ENCODE data around the gene ZNF497.
A peak's percentile ranks its signal among the peaks of the same experiment; 100 is the strongest.
"Not testable (repeated sequence)": the region's sequence is repeated elsewhere in the genome, so short reads cannot be mapped to it uniquely, and the experiment has no call there.

ZNF497 gene

DNA sequence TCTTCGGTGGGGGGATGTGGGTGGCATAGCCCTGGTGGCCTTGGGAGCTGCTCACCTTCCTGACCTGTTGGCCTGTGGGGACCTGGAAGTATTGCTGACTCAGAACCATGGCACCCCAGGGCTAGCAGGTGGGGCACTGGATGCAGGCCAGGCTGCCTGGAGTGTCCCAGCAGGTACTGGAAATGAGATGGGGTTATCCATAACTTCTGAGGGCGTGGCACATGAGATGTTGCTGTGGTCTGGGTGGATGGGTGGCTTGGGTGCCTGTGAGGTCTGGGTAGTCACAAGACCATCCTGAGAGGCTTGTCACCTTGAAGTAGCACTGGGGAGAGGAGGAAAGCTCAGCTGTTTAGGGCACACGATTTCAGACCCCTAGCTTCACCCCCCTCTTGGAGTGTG lies 32.3 kb upstream of the ZNF497 start:
- DNase-seq (ENCODE audit: low read depth): no peak

DNA sequence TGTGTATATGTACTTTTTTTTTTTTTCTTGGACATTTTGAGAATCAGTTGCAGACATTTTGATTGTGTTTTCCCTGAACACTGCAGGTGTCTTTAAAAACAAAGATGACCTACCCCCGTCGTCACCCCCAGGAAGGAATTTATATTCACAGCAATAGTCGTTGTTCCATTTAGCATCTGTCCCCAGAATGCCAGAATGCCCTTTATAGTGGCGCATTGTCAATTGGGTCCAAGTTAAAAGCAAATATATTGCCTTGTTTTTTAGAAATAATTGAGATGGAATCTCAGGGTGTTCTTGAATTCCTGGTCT lies 31.1 kb upstream of the ZNF497 start:
- no peak for DNase-seq (ENCODE audit: low read depth)

DNA sequence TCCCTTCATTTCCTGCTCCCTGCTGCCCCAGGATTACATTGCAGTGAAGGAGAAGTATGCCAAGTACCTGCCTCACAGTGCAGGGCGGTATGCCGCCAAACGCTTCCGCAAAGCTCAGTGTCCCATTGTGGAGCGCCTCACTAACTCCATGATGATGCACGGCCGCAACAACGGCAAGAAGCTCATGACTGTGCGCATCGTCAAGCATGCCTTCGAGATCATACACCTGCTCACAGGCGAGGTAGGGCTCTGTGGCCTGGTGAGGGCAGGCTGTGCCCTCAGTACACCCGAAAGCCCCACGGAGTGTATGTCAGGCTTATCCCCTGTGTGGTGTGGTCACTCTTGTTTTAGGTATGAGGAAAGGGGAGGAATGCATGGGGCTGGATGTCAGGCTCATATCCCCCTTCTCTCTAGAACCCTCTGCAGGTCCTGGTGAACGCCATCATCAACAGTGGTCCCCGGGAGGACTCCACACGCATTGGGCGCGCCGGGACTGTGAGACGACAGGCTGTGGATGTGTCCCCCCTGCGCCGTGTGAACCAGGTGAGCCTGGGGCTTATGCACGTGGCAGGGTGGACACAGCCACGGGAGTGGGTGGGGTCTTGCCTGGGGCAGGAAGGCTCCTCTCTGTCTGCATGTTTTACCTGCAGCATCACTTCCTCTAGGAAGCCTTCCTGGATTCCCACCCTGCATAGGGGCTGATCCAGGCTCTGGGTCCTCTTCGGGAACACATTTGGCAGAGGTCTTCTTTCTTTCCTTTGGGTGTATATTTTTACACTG lies 30.6 kb upstream of the ZNF497 start:
- no peak for DNase-seq (ENCODE audit: low read depth)

DNA sequence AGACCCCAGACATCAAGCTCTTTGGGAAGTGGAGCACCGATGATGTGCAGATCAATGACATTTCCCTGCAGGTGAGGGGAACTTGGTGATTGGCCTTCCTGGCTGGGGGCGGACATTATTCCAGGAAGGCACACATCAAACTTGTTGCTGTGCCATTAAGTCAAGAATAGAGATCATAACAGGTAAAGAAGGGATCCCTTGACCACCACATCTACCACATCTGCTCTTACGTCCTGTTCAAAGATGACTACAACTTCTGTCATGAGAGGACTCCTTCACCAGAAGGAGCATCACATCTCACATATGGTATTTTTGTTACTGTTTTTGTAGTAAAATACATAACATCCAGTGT lies 25.6 kb upstream of the ZNF497 start:
- DNase-seq (ENCODE audit: low read depth): no peak

DNA sequence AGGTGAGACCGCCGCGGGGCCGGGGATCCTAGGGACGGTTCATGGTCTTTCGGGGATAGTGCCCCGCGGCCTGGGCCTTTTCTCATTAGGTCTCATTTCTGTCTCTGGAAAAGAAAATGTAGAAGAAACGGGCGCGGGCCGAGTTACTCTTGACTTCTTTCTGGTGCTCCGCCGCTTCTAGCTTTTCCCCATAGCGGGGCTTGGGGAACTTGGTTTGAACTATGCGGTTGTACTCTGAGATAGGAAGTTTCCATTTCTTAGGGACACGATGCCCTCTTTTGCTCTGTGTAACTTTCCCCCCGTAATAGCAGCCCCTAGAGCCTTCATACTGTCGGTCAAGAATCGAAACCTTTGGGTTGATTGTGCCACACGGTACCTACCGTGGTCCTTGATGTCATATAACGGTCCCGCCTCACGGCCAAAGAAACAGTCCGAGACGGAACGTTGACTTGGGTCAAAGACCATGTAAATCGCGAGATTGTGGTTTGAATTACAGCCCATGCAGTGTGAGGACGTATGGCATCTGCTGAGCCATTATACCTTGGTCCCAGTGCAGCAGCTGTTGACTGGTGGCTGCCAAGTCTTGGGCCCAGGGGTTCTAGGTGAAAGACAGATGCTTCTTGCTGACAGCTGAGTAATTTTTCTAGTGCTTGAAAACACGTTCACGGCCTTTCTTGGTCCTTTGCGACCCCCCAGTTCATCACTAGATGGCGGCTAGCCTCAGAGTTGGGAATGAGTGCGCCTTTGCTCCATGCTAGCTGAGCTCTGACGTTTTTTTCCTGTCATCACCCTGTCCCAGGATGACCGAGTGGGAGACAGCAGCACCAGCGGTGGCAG lies 25.0 kb upstream of the ZNF497 start:
- DNase-seq (ENCODE audit: low read depth): no peak

DNA sequence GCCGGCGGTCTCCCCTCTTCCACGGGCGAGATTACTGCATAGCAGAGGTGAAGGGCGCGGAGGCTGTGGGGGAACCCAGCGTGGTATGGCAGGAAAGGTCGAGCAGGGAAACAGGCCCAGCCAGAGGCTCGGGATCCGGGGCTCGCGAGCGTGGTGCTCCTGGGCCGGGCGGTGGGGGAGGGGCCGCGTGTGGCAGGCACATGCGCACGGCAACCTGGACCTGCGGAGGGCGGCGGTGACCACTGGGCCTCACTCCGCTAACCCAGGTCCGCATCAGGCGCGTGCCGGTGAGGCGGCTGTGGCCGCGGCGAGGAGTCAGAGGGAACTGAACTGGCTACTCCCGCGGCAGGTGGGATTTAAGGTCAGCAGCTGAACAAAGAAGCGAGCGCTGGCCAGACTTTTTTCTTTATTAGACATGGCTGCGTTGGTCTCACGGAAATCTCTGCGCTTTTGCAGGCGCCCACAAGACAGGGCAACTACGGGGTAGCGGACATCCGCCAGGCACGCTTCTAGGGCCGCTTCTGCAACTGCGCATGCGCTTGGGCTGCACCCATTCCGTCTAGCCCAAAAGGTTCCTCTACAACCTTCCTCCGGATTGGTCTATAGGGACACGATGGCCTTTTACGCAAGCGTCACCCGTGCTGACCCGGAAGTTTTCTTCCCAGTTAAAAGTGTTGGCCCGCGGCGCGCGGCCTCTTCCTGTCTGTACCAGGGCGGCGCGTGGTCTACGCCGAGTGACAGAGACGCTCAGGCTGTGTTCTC lies 24.2 kb upstream of the ZNF497 start, which contains the start of gene RPS5:
TSS of gene RPS5 (plus strand) at position 694 of the 762 bp plus-strand sequence. CDS start 869 bp downstream, outside the sequence.
- DNase-seq (ENCODE audit: low read depth): peak; percentile 89

DNA sequence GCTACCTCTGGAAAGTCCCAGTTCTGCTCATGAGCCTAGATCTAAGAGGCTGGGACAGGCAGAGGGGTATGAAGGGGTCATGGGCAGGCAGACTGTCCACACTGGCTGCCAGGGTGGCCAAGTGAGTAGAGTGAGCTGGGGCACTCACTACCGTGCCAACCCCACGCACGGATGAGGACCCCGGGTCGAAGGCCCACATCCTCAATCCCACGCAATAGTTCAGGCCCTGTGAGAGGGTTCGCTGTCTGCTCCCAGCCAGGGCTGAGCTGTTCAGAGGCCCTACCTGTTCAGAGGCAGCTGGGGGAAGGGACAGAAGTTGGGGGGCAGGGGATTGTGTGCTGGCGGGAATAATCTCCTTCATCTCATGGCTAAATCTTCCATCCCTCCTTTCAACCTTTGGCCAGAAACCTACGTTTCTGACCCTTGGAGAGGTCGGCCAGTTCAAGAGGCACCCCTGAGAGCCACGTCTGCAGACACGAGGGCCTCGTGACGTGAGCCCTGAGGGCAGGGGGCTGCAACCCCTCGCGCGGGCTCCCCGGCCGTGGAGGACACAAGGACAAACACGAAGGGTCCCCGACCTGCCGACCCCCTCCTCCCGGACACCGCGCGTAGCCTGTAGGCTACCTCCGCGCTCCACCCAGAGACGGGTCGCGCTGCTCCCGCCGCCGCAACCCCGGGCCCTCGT lies 23.5 kb upstream of the ZNF497 start:
- no peak for DNase-seq (ENCODE audit: low read depth)

DNA sequence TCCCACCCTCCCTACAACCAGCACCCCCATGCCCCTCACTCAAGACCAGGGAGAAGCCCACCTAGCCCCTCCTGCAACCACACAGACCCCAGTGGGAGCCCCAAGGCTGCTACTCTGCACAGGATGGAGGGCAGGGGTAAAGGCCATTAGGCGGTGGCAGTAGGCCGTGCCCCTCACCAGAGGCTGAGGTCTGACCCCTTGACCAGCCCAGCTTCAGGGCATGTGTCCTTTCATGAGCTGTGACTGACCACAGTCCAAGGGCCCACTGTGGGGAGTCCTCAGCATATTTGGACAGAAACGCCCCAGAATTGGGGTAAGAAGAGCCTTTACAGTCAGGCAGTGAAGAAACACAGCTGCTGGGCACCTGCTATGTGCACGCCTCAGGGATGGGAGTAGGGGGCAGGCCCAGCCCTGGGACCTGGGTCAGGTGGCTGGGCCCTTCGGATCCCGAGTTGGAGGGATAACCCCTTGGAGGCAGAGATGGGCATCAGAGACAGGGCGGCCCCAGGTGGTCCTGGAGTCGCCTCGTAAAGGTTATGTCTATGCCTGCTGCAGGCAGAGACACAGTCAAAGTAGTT lies 22.9 kb upstream of the ZNF497 start:
- no peak for DNase-seq (ENCODE audit: low read depth)

DNA sequence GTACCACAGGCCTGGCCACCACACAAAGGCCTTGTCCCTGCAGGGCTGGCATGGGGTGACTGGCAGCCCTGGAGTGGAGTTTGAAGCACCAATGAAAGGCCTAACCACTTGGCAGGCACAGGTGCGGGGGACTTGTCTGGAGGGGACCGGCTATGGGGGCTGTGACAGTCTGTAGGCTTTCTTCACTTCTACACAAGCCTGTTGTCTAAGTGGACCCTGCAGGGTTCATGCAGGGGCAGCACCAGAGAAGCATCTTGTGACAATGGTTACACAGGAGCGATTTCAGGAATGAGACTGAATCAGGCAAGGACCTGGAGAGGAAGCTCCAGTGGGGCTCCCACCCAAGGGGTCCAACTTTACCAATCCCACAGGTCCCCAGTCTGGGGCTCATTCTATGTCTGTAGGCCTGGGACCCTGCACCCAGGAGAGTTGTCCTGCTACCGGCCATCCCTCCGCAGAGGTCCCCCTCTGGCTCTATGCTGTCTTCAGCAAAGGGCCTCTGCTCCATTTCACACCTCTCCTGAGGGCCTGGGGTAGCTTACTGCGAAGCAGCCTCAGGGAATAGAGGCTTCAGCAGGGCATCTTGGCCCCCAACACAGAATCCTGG lies 20.5 kb upstream of the ZNF497 start:
- DNase-seq (ENCODE audit: low read depth): no peak

DNA sequence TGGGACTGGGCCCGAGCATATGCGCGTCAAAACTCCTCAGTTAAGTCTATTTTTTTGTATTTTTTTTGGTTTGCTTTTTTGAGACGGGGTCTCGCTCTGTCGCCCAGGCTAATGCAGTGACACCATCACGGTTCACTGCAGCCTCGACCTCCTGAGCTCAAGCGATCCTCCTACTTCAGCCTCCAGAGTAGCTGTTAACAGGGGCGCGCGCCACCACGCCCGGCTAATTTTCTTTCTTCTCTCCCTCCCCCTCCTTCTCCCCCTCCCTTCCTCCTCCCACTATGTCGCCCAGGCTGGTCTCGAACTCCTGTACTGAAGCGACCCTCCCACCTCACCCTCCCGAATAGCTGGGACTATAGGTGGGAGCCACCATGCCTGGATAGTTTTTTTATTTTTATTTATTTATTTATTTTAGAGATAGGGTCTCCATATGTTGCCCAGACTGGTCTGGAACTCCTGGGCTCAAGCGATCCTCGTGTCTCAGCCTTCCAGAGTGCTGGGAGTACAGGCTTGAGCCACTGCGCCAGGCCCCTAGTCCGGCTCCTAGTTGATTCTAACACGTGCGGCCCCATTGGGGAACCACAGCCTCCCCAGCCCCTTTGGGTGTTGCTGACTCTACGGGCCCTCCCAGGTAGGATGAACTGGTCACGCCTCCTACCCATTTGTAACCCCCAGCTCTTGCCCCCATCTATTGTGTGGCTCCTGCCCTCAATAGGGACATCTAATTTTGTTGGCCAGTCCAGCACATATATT lies 19.1 kb upstream of the ZNF497 start:
- DNase-seq (ENCODE audit: low read depth): no peak

DNA sequence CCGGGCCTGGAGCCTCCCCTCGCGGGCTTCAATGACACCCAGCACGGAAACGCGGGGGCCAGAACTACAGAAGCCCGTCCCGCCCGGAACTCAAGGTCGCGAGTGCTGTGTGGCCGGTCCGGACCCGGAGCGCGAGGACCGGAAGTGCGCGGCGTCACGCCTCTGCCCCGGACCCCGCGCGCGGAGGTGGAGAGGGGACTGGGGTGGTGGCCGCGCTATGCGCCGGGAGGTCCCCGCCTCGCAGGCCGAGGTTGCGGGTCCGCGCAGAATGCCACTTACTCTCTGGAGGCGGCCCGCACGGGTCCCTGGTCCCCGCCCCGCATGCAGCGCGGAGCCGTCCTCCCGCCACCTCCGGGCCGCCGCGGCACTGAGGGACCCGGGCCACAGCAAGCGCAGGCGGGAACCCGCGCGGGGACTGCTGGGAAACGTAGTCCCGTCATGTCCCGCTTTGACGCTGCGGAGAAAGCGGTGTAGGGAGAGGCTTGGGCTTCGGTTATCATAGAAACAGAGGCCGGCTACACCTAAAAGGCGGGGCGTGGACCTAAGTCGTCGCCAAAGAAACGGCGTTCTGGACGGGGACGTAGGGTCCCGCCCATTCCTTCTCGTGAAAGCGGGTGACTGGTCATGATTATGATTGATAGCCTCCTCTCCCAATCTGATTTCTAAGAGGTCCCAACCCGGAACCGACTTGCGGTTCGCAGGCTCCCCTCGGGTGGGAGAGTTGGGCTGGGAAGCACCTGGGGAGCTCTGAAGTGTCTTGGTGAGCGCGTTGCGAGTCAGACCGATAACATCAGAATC lies 18.3 kb upstream of the ZNF497 start, which contains the start of gene ZNF837:
TSS of gene ZNF837 (minus strand) at position 369 of the 798 bp plus-strand sequence. CDS start 11,698 bp downstream, outside the sequence.
- DNase-seq (ENCODE audit: low read depth): peak; percentile 90

DNA sequence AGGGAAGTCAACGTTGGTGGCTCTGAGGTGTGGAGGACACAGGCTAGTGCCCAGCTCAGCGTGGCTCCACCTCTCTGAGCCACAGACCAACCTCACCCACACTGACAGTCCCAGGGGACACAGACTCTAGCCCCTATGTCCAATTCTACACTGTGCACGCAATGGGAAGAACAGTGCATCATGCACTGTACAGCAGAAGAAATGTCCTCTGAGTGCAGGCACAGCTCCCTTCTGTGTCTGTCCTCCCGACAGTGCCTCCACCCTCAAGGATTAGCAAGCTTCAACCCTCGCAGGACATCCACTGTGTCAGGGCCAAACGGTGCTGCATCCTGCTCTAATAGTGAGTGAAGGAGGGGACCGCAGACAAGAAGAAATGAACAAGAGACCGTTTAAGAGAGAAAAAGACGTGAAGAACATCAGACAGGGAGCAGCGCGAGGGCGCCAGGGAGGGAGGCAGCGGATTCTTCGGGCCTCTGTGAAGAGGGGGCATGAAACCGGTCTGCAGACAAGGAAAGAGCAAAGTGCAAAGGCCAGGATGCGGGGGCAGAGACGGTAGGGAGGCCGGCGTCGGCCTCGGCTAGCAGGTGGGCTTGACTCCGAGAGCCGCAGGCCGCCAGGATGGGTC lies 17.6 kb upstream of the ZNF497 start:
- DNase-seq (ENCODE audit: low read depth): no peak

DNA sequence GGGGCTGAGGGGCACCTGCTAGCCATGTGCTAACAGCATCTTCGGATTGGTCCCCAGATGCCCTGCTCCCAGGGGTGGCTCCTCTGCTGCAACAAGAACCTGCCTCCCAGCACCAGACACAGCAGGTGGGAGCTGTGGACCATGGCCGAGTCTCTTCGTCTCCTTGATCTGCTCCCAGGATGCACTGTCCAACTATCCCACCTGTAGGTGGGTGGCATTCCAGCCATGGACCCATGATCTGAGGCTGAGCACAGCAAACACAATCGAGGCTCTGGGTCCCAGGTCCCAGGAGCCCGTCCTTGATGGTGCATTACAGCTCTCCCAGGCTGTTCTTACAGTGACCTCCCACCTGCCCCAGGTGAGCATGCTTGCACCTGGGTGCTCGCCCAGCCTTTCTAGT lies 16.7 kb upstream of the ZNF497 start:
- no peak for DNase-seq (ENCODE audit: low read depth)

DNA sequence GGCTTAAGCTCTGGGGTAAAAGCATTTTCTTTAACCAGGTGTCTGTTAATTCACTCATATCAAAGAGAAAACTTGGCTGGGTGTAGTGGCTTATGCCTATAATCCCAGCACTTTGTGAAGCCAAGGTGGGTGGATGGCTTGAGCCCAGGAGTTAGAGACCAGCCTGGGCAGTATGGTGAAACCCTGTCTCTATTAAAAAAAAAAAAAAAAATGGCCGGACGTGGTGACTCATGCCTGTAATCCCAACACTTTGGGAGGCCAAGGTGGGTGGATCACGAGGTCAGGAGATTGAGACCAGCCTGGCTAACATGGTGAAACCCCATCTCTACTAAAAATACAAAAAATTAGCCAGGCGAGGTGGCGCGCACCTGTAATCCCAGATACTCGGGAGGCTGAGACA lies 14.2 kb upstream of the ZNF497 start:
- DNase-seq (ENCODE audit: low read depth): not testable (repeated sequence)

DNA sequence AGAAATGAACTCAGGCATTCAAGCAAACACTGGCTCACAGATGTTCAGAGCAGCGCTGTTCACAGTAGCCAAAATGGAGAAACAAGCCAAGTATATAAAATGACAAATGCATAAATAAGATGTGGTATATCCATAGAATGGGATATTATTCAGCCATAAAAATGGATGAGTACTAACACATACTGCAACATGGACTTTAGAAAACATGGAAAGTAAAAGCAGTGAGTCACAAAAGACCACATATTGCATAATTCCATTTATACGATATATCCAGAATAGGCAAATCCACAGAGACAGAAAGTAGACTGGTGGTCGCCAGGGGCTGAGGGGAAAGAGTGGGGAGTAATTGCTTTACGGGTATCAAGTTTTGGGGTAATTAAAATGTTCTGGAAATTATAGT lies 11.6 kb upstream of the ZNF497 start:
- no peak for DNase-seq (ENCODE audit: low read depth)

DNA sequence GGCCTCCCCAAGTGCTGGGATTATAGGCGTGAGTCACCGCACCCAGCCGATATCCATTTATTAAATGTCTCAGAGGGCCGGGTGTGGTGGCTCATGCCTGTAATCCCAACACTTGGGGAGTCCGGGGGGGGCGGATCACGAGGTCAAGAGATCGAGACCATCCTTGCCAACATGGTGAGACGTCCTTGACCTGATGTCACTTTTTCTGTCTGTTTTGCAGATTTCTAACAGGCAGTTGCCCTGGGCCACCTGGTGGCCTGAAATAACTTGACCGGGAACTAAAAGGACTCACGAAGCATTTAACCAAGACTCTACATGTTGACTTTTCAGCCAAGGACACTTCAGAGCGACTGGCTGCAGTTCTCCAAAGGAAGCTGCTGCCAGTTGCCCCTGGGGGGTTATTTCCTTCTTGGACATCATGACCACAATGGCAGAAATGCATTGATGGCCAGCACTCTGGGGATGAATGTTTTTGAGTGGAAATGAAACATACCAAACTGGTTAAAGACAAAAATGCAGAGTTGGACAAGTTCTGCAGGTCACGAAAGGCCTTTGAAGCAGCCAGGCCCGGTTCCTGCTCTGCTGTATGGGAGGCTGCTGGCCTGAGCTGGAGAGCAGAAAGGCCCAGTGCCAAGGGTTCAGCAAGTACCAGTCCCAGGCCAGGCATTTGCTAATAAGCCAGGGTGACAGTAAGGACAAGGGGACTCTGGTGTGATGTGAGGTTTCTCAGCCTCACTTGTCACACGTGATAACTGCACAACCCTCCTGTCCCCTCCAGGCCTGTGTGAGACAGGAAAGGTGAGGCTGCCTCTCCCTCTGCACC lies 10.0 kb upstream of the ZNF497 start:
- DNase-seq (ENCODE audit: low read depth): no peak

DNA sequence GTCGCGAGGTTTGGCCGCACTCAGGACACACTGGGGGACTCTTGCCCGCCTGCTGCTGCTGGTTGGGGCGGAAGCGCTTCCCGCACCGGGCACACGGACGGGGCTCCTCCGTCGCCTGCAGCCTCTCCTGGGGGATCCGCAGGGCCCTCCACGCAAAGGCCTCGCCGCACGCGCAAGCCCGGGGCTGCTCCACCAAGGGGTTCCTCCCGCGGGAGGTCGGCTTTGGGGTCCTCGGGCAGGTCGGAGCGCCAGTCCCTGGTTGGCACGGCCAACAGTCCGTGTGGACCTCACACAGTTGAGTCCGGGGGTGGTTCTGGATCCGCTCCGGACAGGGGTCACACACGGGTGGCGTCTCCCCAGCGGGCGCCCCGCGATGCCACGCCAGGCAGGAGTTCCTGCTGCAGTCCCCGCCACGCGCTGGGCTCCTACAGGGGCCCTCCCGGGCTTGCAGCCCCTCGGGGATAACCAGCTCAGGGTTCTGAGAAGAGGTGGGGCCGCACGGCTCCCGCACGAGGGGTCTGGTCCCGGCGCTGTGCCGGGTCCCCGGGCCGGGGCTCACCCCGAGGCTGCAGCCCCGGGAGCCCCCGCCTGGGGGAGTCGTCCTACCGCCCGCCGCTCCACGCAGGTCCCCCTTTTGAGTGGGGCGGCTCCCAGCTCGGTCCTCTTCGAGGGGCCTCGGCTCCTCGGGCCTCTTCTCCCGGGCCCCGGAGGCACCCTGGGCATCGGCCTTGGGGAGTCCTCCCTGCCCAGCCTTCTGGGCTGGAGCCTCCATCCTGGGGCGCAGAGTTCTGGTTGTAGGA lies 6.2 kb upstream of the ZNF497 start:
- no peak for DNase-seq (ENCODE audit: low read depth)

Data from stimulated activated CD8-positive, alpha-beta memory T cell treated with anti-CD3 and anti-CD28 coated beads, Interleukin-7, amount 100 ng/mL, for 24 hours (primary cell).